BLaER1 treated with 17β-estradiol and CSF1 and Interleukin-3, amounts not matched to agents 10 nM and 100 nM (cell line): ENCODE measurements around the gene TSPAN13.
A peak's percentile ranks its signal among the peaks of the same experiment; 100 is the strongest.

Experiments
- H3K27ac ChIP-seq, 11 experiments: shearing (Covaris generic); formaldehyde crosslinking; 2 replicates each; pipeline ENCODE4 v1.8.1; 2022
- H3K27me3 ChIP-seq, 11 experiments: shearing (Covaris generic); formaldehyde crosslinking; 2 replicates each; pipeline ENCODE4 v1.8.1; 2022
- H3K36me3 ChIP-seq, 11 experiments: shearing (Covaris generic); formaldehyde crosslinking; 2 replicates each; pipeline ENCODE4 v1.8.1; 2022
- H3K4me1 ChIP-seq, 10 experiments: shearing (Covaris generic); formaldehyde crosslinking; 2 replicates each; pipeline ENCODE4 v1.8.1; 2022
- H3K4me2 ChIP-seq, 11 experiments: shearing (Covaris generic); formaldehyde crosslinking; 2 replicates each; pipeline ENCODE4 v1.8.1; 2022
- H3K4me3 ChIP-seq, 10 experiments: shearing (Covaris generic); formaldehyde crosslinking; 2 replicates each; pipeline ENCODE4 v1.8.1; 2022
- H3K9ac ChIP-seq, 11 experiments: shearing (Covaris generic); formaldehyde crosslinking; 2 replicates each; pipeline ENCODE4 v1.8.1; 2022
- H3K9me3 ChIP-seq, 11 experiments: shearing (Covaris generic); formaldehyde crosslinking; replicated peaks in 1 of 11; 2 replicates each; pipeline ENCODE4 v1.8.1; 2022
- H4K20me1 ChIP-seq, 11 experiments: shearing (Covaris generic); formaldehyde crosslinking; 2 replicates each; pipeline ENCODE4 v1.8.1; 2022
- Cebpa-rat ChIP-seq, 11 experiments: shearing (Covaris generic); IDR thresholded peaks; 2 replicates each; pipeline ENCODE4 v1.8.1; 2022

Gene TSPAN13

DNA sequence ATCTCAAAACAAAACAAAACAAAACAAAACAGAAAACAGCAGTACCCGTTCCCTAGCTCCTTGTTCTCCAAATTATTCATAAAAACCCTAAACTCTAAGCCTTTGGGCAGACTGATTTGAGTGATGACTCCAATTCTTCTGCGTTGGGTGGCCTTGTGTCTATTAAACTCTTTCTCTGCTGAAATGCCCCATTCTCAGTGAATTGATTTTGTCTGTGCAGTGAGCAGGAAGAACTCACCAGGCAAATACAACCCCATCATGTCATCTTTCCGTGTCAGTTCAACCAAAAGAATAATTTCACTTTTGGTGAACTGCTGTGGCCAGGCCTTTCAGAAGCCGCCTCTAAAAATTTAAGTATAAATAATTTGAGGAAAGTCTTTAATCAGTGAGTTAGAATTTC, 18.5 kb upstream of the TSPAN13 start:
- TF ChIP-seq Cebpa-rat (IDR thresholded peaks at IDR 0.05), result no peak
- no peaks in the 10 kb centered on the region for H4K20me1 ChIP-seq
- H3K36me3 ChIP-seq, result no peaks in the 10 kb centered on the region
- H3K4me2 ChIP-seq, result no peak overlapping the region
- H3K4me1 ChIP-seq, result peaks cover 0 to 5% (median 0%) of the 10 kb centered on the region in 10 experiments; a peak in 1 of 20 replicates
- no peaks in the 10 kb centered on the region for H3K27me3 ChIP-seq
- no peak overlapping the region for H3K9ac ChIP-seq
- no peak overlapping the region for H3K27ac ChIP-seq
- 0 out of 22 replicates have a peak, but pooled peaks cover 0 to 5% (median 0%) of the 10 kb centered on the region in 11 experiments for H3K9me3 ChIP-seq
- no peak overlapping the region for H3K4me3 ChIP-seq

DNA sequence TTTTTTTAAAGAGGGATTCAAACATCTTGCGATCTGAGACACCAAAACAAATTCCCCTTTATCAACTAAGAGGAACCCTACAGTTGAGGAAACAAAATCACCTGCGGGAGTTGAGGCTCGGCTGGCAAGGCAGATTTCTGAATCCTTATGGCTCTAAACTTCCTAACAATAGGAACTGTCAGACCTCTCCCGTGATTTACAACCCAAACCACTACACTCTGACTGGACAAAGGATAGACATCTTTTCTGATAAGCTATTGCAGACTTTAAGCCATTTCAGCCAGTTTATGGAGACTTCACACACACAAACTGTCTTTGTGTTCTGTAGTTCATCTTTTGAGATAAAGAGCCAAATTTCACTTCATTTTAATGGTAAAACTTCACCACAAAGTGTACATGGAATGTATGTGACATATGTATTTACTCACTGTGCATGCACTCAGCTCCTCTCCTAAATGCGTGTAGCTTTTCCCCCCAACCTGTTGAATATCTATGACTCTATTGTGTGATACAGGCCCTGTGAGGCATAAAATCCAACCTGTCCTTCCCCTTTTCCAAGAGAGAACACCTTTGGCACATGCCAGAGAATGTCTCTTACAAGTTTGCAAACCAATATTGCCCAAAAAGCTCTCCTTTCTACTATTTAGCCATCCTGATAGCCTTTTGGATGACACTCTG, 15.4 kb upstream of the TSPAN13 start:
- no peak for TF ChIP-seq Cebpa-rat (IDR thresholded peaks at IDR 0.05)
- no peak overlapping the region for H3K9ac ChIP-seq

DNA sequence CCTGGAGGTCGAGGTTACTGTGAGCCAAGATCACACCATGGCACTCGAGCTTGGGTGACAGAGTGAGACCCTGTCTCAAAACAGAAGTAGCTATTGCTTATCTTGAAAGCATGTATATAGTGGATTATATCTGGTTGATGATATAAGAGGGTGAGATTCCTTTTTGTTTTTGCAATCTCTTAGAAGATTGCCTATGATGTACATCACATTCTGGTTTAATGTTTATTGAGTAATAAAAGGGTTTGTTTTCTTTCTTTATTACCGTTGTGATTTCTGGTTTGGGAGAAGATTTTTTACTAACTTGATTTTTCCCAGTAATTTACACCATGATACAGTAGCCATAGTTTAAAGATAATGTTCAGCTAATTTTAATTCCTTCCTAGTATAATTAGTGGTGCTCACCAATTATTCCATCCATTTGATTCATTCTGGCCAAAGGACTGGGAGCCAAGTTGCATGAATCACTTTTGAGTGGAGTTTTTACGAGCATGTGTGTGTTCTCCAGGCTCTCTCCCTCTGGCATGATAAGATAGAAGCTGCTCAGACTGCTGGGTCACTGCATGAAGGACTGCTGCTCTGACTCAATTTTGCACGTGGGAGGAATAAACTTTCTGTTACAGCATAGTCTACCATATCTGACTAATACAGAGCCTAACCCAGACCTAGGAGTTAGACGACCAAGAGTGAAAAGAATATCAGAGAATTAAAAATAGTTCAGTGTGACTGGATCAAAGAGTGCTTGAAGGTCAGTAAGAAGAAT, 13.5 kb upstream of the TSPAN13 start:
- Histone ChIP-seq H3K36me3 (no peaks in the 10 kb centered on the region), H3K4me1 (peaks cover 0 to 4% (median 0%) of the 10 kb centered on the region in 10 experiments; a peak in 2 of 20 replicates), H3K9me3 (no peaks in the 10 kb centered on the region), H4K20me1 (no peaks in the 10 kb centered on the region), H3K9ac (no peak overlapping the region), H3K4me3 (no peak overlapping the region), H3K27ac (no peak overlapping the region), H3K4me2 (no peak overlapping the region), H3K27me3 (no peaks in the 10 kb centered on the region)
- no peak for TF ChIP-seq Cebpa-rat (IDR thresholded peaks at IDR 0.05)

More for the DNA sequence above, 15.4 kb upstream of the TSPAN13 start:
- no peaks in the 10 kb centered on the region for H3K36me3 ChIP-seq
- H3K4me3 ChIP-seq, result no peak overlapping the region
- H3K4me1 ChIP-seq, result no peaks in the 10 kb centered on the region
- no peak overlapping the region for H3K4me2 ChIP-seq
- H4K20me1 ChIP-seq, result no peaks in the 10 kb centered on the region
- H3K27me3 ChIP-seq, result no peaks in the 10 kb centered on the region
- no peak overlapping the region for H3K27ac ChIP-seq
- H3K9me3 ChIP-seq, result no peaks in the 10 kb centered on the region

DNA sequence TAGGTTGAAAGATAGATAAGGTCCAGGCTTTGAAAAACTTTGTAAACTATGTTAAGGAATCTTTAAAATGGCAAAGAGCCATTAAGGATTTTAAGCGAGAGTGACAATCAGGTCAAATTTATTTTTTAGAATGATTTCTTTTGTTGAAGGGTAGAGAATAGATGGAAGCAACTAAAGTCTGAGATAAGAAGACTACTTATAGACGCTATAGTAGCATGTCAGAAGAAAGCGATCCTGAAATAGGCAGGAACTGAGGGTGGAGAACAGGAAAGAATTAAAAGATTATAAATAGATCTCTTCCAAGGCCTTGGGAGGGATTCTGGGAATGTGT, 13.0 kb upstream of the TSPAN13 start:
- peaks cover 0 to 4% (median 0%) of the 10 kb centered on the region in 10 experiments; a peak in 2 of 20 replicates for H3K4me1 ChIP-seq
- H3K27ac ChIP-seq, result no peak overlapping the region
- TF ChIP-seq Cebpa-rat (IDR thresholded peaks at IDR 0.05), result no peak
- no peak overlapping the region for H3K4me2 ChIP-seq
- no peaks in the 10 kb centered on the region for H4K20me1 ChIP-seq
- H3K9ac ChIP-seq, result no peak overlapping the region
- H3K9me3 ChIP-seq, result no peaks in the 10 kb centered on the region
- H3K4me3 ChIP-seq, result no peak overlapping the region
- H3K36me3 ChIP-seq, result no peaks in the 10 kb centered on the region
- H3K27me3 ChIP-seq, result no peaks in the 10 kb centered on the region

DNA sequence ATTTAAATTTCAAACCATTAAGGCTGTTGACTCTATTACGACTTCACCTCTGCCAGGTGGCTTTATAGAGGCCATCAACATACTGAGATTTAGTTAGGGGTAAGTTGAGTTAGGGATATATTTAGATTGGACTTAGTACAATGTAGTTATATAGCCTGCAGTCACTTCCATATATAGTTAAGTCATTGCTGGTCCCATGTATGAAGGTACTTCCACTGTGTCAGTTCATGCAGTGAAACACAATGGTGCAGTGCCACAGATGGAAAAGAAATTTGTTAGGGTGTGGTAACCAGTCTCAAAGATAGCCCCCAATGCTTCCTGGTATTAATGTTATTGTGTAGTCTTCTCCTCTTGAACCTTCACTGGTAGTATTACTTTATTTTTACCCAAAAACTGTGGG, 12.6 kb upstream of the TSPAN13 start:
- TF ChIP-seq Cebpa-rat (IDR thresholded peaks at IDR 0.05), result no peak
- no peaks in the 10 kb centered on the region for H3K27me3 ChIP-seq
- no peak overlapping the region for H3K4me3 ChIP-seq
- H3K27ac ChIP-seq, result no peak overlapping the region
- H3K4me1 ChIP-seq, result peaks cover 0 to 4% (median 0%) of the 10 kb centered on the region in 10 experiments; a peak in 2 of 20 replicates
- H3K9ac ChIP-seq, result no peak overlapping the region
- H3K9me3 ChIP-seq, result no peaks in the 10 kb centered on the region
- H3K36me3 ChIP-seq, result no peaks in the 10 kb centered on the region
- no peak overlapping the region for H3K4me2 ChIP-seq
- H4K20me1 ChIP-seq, result no peaks in the 10 kb centered on the region

DNA sequence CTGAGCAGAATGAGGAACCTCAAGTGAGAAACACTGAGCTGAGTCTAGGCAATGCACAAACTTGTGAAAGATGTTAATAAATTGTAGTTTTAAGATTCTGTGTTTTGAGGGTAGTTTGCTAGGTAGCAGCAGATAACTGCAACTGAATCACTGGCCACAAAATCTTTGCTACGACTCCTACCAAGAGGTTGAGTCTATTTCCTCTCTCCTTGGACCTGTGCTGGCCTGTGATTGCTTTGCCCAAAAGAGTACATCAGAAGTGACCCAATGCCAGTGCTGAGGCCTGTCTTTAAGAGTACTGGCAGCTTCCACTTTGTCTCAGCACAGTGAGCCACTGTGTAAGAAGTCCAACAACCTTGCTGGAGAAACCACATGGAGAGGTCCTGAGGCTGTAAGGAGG, 11.9 kb upstream of the TSPAN13 start:
- TF ChIP-seq Cebpa-rat (IDR thresholded peaks at IDR 0.05), result no peak
- Histone ChIP-seq H3K9ac (no peak overlapping the region), H3K36me3 (no peaks in the 10 kb centered on the region), H3K4me2 (no peak overlapping the region), H3K4me3 (no peak overlapping the region), H3K27me3 (no peaks in the 10 kb centered on the region), H3K9me3 (no peaks in the 10 kb centered on the region), H3K27ac (no peak overlapping the region), H4K20me1 (no peaks in the 10 kb centered on the region), H3K4me1 (peaks cover 0 to 4% (median 0%) of the 10 kb centered on the region in 10 experiments; a peak in 2 of 20 replicates)

DNA sequence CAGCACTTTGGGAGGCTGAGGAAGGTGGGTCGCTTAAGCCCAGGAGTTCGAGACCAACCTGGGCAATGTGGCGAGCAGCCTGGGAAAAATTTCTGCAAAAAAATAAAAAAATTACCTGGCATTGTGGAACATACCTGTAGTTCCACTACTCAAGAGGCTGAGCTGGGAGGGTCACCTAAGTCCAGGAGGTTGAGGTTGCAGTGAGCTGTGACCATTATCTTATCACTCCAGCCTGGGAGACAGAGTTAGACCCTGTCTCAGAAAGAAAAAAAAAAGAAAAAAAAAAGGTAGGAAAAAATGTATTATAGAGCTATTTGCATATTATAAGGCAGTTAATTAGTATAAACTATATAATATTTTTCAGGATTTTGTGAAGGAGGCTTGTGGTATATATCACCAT, 11.0 kb upstream of the TSPAN13 start:
- H3K4me1 ChIP-seq, result peaks cover 0 to 4% (median 0%) of the 10 kb centered on the region in 10 experiments; a peak in 2 of 20 replicates
- no peaks in the 10 kb centered on the region for H3K27me3 ChIP-seq
- H3K27ac ChIP-seq, result no peak overlapping the region
- no peak for TF ChIP-seq Cebpa-rat (IDR thresholded peaks at IDR 0.05)
- H3K36me3 ChIP-seq, result no peaks in the 10 kb centered on the region
- H3K9ac ChIP-seq, result no peak overlapping the region
- no peaks in the 10 kb centered on the region for H3K9me3 ChIP-seq
- H3K4me3 ChIP-seq, result no peak overlapping the region
- no peak overlapping the region for H3K4me2 ChIP-seq
- no peaks in the 10 kb centered on the region for H4K20me1 ChIP-seq

DNA sequence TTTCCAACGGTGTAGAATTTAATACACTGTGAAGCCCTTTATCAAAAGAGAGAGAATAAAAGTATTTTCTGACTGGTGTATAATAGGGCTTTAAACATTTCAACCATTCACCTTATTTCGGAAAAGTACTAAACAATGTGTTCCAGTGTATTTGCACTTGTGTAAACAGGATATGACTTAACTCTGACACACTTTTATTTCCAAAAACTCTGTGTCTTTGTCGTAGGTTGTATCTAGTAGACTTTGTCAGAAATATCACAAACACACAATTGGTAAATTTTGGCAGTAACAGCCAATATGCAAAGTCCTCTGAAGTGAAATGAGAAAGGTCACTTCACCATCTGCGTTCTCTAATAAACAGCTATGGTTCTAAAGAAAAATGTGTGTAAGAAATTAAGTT, 10.3 kb upstream of the TSPAN13 start:
- no peak overlapping the region for H3K27ac ChIP-seq
- no peaks in the 10 kb centered on the region for H4K20me1 ChIP-seq
- H3K36me3 ChIP-seq, result no peaks in the 10 kb centered on the region
- H3K27me3 ChIP-seq, result no peaks in the 10 kb centered on the region
- H3K4me1 ChIP-seq, result peaks cover 0 to 4% (median 0%) of the 10 kb centered on the region in 10 experiments; a peak in 2 of 20 replicates
- H3K9me3 ChIP-seq, result no peaks in the 10 kb centered on the region
- H3K9ac ChIP-seq, result no peak overlapping the region
- no peak for TF ChIP-seq Cebpa-rat (IDR thresholded peaks at IDR 0.05)
- no peak overlapping the region for H3K4me3 ChIP-seq
- no peak overlapping the region for H3K4me2 ChIP-seq

DNA sequence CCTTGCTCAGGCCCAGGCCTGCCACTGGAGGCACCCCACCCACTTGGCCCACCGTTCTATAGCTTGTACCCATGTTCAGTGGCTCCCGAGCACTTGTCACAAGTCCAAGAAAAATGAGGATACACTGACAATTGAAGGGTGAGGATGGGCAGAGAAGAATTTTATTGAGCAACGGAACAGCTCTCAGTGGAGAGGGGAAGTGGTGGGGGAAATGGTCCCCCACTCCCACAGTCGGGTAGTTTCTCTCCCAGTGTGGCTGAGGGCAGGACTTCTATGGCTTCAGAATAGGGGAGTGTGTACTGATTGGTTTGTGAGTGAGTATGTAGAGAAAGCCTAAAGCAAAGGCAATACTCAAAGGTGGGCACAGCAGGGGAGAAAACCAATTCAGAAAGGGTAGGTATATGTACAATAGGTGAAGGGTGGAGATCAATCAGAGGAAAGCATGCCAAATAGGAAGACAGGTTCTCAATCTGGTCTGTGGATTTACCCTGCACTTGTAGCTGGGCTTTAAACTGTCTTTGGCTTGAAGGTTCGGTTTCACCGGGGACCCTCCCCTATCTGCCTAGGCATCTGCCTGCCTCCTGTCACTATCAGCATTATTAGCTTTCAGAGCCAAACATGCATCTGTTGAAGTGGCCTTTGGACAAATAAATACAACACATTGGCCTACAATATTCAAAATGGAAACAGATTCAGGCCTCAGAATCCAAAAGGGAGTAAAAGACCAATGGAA, 8.9 kb upstream of the TSPAN13 start:
- Histone ChIP-seq H4K20me1 (no peaks in the 10 kb centered on the region), H3K9me3 (no peaks in the 10 kb centered on the region), H3K9ac (no peak overlapping the region), H3K36me3 (no peaks in the 10 kb centered on the region), H3K4me3 (no peak overlapping the region), H3K27ac (no peak overlapping the region), H3K4me1 (peaks cover 0 to 4% (median 0%) of the 10 kb centered on the region in 10 experiments; a peak in 2 of 20 replicates), H3K4me2 (0 out of 22 replicates have a peak overlapping the region, but pooled peaks of 1 of the 11 experiments have one; percentile 22), H3K27me3 (no peaks in the 10 kb centered on the region)
- TF ChIP-seq Cebpa-rat (IDR thresholded peaks at IDR 0.05), result no peak
